ENCODE measurements around the gene PCTP.

DNA sequence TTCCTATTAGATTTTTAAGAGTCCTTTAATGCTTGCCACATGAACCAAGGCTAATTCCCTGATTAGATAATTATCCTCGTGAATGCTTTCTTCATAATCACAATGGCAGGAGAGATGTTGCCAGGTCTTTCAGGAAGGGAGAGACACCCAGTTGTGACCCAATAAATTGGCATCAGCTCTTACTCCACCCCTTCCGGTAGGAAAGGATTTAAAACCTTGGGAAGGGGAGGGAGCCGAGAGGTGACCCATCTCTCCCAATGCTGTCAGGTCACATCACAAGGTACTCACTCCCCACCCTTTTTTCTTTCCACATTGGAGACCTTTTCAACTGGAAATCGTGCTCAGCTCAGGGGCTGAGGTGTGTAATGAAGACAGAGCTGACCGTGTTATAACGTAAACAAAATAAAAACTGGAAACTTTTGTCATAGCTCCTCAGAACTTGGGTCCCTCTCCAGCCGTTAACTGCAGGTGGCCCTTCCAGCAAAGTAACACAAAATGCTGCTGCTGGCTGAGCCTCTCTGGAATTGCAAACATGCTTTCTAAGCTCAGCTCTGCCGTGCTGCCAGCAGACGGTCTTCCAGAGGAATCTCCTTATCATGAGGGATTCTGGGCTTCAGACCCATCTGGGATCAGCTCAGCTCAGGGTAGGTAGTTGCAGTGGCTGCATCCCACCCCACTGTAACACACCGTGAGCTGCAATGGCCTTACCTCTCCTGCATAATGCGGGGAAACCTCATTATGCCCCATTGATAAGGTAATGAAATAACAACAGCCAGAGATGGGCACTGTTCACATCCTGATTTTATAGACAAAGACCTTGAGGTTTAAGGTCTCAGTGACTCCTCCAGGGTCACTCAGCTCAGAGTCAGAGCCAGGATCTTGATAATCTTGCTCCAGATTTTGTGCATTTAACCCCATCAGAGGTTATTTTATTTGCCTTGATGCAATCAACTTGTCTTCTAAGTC lies 43.8 kb upstream of the PCTP start:
- no peak for TF ChIP-seq CHD2 (IDR thresholded peaks at IDR 0.05; ENCODE audit: low read depth, low read length)
- TF ChIP-seq ZNF134 (CRISPR knock-in tag; conservative IDR thresholded peaks at IDR 0.05) = no peak
- TF ChIP-seq NFE2L1 (tag; IDR thresholded peaks at IDR 0.05; ENCODE audit: borderline replicate concordance, low read depth) = no peak
- no peak for TF ChIP-seq POLR2A (conservative IDR thresholded peaks at IDR 0.05)
- TF ChIP-seq HIVEP1 (CRISPR knock-in tag; IDR thresholded peaks at IDR 0.05) = no peak
